ENCODE data around the gene KLC4.
A peak's percentile ranks its signal among the peaks of the same experiment; 100 is the strongest.
"Not testable (repeated sequence)": the region's sequence is repeated elsewhere in the genome, so short reads cannot be mapped to it uniquely, and the experiment has no call there.

KLC4 gene

DNA sequence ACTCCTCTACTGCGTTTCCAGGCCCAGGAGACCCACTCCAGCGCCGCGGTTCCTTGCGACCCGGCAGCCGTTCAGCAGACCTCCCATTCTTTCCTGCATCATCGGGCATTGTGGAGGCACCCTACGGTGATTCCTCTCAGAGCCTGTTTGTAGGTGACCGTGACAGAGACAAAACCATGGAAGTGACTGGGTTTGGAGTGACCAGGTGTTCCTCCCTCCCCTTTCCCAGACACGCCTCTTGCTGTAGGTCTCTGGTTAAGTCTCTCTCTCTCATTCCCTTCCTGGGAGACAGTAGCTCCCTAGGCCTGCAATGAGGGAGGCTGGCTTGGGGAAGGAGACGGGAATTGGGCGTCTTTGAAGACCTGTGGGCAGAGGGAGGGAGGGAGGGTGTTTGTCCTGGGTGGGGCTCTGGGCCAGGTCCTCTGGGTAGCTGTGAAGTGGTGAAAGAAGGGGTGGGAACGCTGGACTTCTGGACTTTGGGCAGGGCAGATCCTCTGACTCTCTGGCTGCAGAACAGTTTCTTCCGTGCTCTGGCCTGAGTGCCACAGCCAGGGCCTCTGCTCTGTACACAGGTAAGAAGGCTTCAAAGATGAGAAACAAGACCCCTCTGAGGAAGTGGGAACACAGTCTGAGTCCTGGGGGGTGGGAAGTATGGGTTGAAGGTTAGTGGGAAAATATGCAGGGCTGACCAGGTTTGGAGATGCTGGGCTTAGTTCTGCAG is 763 bp downstream of the KLC4 start:
- in situ Hi-C loops (cut with MboI; ENCODE audit: low pct_unique_long_range_greater_than_20kb, low sequenced_read_pairs), result no loop called here
- DNase-seq, result no peak

GRCh38 chr6:43060755-43061633 is 1.6 kb downstream of the KLC4 start:
- no peak for DNase-seq
- in situ Hi-C loops (cut with MboI; ENCODE audit: low pct_unique_long_range_greater_than_20kb, low sequenced_read_pairs), result no loop called here

DNA sequence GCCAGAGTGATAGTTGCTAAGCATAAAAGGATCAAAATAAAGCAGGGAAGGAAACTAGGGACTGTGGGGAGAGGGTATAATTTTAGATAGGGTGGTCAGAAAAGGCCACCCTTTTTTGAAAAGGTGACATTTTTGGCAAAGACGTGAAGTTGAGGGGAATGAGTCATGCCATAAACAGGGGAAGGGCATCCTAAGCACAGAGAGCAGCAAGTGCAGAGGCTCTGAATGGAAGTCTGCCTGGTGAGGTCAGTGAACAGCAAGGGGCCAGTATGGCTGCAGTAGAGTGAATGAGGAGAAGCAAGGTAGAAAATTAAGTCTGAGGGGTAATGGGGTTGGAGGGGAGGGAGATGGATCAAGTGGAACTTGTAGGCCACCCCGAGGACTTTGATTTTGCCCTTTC is 2.4 kb downstream of the KLC4 start:
- in situ Hi-C loops (cut with MboI; ENCODE audit: low pct_unique_long_range_greater_than_20kb, low sequenced_read_pairs), result no loop called here
- no peak for DNase-seq

DNA sequence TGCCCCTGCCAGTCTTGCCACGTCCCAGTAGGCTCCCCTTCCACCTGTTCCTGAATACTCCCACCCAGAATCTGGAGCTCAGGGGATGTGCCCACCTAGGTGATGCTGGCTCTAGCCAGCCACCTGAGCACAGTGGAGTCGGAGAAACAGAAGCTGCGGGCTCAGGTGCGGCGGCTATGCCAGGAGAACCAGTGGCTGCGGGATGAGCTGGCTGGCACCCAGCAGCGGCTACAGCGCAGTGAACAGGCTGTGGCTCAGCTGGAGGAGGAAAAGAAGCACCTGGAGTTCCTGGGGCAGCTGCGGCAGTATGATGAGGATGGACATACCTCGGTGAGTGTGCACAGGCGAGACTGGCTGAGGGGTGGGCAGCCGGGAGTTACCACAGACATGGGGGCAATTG is 3.4 kb downstream of the KLC4 start:
- no peak for DNase-seq
- in situ Hi-C loops (cut with MboI; ENCODE audit: low pct_unique_long_range_greater_than_20kb, low sequenced_read_pairs), result no loop called here

DNA sequence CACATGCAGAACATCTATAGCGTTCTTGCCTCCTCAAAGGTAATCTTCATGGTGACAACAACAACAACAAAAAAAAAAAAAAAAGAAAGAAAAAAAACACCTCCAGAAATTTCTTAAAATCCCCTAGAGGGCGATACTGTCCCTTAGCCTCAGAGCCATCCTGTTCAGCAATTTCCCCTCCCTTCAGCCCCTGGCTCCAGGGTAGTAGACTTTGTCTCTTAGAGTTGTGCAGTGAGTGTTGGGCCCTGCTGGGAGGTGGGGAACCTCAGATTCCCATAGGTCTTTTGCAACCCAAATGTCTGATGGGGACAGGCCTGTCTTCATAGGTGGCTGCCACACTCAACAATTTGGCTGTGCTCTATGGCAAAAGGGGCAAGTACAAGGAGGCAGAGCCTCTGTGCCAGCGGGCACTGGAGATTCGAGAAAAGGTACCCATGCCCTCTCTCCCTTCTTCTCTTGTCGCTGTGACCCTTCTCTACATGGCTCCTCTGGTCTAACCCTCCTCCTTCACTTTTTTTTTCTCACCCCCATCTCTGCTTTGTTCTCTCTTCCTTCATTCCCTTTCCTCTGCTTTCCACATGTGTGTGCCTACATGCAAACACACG is 10.7 kb downstream of the KLC4 start:
- in situ Hi-C loops (cut with MboI; ENCODE audit: low pct_unique_long_range_greater_than_20kb, low sequenced_read_pairs), result no loop called here
- peak; percentile 55 for DNase-seq

DNA sequence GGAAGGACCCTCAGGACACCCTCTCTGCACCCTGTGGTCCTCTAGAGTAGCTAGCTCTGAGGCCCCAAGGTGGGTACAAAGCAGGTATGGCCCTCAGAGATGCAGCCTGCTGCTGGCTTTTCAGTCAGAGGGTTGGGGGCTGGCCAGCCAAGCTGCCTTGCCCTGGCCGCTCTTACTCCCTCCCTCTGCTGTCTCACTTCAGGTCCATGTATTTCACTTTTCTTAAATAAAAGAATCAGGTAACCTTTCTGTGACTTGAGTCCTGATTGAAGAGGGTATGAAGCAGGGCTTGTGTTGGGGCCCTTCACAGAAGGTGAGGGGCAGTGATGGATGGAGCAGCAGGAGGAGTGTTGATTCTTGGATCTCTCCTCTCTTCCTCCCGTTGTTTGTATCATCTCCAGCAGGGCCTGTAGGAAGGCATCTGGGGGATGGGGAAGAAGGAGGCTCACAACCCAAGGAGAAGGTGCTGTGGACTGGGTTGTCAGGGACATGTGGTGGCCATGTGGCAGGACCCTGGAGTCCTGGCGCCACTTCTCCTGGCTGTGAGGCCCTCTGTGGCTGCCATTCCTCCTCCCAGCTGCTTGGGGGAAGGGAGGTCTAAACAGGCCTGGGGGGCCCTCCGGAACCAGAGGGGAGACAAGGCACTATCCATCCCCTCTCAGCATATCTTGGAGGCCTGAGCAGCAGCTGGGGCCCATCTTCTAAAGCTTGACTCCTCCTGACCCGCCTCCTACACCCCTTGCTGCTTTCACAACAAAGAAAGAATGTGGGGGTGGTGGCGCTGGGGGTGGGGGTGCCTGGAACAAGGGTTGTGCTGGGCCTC is 15.6 kb downstream of the KLC4 start:
- in situ Hi-C loops (cut with MboI; ENCODE audit: low pct_unique_long_range_greater_than_20kb, low sequenced_read_pairs), result no loop called here
- DNase-seq, result no peak

GRCh38 chr6:43075670-43076463 is 16.4 kb downstream of the KLC4 start, which contains the start of gene PTK7:
Gene PTK7 (plus strand): TSS chr6:43076314. CDS start chr6:43076489, 175 bp downstream.
- DNase-seq, result peak; percentile 45

DNA sequence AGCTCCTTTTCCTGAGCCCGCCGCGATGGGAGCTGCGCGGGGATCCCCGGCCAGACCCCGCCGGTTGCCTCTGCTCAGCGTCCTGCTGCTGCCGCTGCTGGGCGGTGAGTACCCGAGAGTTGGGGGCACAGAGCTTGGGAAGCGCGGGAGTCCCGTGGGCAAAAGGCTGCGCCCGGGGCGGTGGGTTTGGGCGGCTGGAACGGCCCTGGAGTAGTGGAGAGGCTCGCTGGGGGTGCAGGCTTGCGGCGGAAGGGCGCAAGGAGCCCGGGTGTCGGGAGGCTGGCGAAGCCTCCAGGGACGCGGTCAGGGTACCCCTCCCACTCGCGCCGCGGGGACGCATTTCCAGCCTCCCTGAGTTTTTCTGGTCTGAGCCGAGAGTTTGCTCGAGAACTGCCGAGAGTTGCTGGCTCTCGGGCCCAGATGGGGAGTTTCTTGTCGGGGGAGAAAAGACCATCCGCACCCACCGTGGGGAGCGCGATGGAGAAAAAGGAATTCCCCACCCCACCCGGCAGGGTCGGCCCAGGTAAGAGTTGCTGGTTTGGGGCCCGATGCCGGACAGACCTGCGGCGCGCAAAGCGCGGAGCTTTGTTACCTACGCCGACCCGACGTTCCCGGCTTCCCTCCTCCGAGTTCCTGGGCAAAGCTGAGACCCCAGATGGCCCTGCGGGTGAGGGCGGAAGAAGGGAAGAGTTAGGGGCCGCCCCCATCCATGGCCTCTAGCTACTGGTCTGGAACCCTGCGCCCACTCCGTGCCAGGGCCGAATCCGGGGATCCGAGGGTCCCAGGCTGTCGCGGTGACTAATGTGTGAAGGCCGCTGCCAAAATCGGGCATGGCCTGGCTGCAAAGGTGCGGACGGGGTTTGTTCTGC is 17.3 kb downstream of the KLC4 start:
- in situ Hi-C loops (cut with MboI; ENCODE audit: low pct_unique_long_range_greater_than_20kb, low sequenced_read_pairs), result no loop called here
- peak; percentile 48 for DNase-seq

More at GRCh38 chr6:43075670-43076463, 16.4 kb downstream of the KLC4 start, which contains the start of gene PTK7:
- in situ Hi-C loops (cut with MboI; ENCODE audit: low pct_unique_long_range_greater_than_20kb, low sequenced_read_pairs), result no loop called here

DNA sequence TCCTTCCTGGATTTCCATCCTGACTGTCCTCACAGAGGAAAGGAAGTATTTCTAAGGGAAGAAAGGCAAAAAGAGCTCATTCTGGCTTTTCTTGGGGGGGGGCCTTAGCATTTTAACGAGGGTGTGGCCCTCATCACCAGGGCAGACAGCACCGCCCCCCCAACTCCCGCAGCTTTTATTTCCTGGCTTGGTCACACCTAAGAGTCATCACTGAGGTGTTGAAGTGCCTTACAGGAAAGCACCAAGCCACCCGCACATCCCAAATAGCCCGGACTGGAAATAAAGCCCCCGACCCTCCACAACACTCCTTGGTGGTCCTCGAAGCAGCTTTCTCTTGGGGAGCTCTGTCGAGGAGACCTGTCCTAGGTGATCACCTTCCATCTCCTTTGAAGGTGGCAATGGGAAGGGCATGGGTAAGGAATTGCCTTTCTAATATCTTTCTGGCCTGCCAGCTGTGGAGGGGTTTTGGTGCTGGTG is 17.9 kb downstream of the KLC4 start:
- in situ Hi-C loops (cut with MboI; ENCODE audit: low pct_unique_long_range_greater_than_20kb, low sequenced_read_pairs), result no loop called here
- DNase-seq, result no peak

- no peak for DNase-seq
- in situ Hi-C loops (cut with MboI; ENCODE audit: low pct_unique_long_range_greater_than_20kb, low sequenced_read_pairs), result no loop called here
These were observed 18.6 kb downstream of the KLC4 start for GRCh38 chr6:43077981-43078511.

GRCh38 chr6:43078691-43079090 is 19.3 kb downstream of the KLC4 start:
- DNase-seq, result no peak
- in situ Hi-C loops (cut with MboI; ENCODE audit: low pct_unique_long_range_greater_than_20kb, low sequenced_read_pairs), result no loop called here

DNA sequence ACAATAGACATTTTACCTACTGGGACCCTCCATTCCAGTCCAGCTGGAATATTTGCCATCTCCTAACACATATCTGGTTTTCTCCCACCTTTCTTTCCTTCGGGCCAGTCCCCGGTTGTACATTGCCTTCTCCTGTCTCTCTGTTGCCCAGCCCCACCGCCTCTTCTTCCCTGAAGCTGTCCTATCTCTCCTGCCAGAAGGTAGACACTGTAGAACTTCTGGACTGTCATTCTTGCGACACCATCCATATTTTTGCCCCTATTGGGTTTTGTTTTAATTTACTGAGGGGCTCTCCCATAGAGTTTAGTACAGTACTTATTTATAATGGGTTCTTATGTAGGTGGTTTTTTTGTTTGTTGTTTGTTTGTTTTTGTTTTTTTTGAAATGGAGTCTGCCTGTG is 21.6 kb downstream of the KLC4 start:
- in situ Hi-C loops (cut with MboI; ENCODE audit: low pct_unique_long_range_greater_than_20kb, low sequenced_read_pairs), result no loop called here

GRCh38 chr6:43081922-43082321 is 22.5 kb downstream of the KLC4 start:
- in situ Hi-C loops (cut with MboI; ENCODE audit: low pct_unique_long_range_greater_than_20kb, low sequenced_read_pairs); DNase-seq: not testable (repeated sequence)

More for the DNA sequence above, 21.6 kb downstream of the KLC4 start:
- DNase-seq, result no peak

GRCh38 chr6:43082806-43083655 is 23.6 kb downstream of the KLC4 start:
- in situ Hi-C loops (cut with MboI; ENCODE audit: low pct_unique_long_range_greater_than_20kb, low sequenced_read_pairs), result no loop called here
- DNase-seq, result peak; percentile 29

DNA sequence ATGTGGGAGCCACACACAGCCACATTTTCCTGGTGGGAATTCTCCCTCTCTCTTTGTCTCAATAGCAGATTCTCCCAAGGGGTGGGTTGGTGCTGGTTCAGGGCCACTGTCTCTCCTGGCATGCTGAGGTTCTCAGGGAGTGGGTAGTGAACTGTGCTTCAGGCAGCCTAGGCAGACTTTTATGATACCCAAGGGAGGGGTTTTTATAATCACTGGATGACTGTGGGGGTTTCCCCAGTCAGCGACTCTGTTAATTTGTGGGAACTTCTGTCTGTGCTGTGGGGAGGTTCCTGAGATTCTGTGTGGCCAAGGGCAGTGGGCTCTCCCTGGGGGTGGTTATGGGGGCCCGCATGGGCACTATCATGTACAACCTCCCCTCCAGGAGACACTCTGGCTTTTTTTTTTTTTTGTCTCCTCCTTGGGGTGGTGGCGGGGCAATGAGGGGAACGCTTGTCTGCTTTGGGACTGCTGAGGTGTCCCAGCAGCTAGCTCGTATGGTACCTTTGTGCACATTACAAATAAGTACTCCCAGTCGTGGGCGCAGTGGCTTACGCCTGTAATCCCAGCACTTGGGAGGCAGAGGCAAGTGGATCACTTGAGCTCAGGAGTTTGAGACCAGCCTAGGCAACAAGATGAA is 26.7 kb downstream of the KLC4 start:
- no peak for DNase-seq
- in situ Hi-C loops (cut with MboI; ENCODE audit: low pct_unique_long_range_greater_than_20kb, low sequenced_read_pairs), result no loop called here

DNA sequence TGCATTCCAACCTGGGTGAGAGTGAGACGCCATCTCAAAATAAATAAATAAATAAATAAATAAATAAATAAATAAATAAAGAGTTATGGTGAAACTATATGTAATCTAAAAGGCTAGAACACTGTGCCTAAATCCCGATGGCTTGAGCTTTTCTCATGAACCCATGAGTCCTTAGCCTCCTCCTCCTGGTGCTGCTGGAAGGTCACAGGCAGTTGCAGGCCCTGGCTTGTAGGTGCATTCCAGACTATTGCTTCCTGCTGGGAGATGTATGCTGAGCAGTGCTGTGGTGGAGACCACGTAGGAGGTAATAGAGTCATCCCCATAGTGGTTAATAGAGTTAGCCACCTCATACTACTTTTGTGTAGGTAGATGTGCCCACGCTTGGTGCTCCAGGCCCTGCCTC is 29.2 kb downstream of the KLC4 start:
- in situ Hi-C loops (cut with MboI; ENCODE audit: low pct_unique_long_range_greater_than_20kb, low sequenced_read_pairs), result no loop called here
- DNase-seq, result no peak

Data from KBM-7 (cell line).